Measurements from ENCODE around the gene VPS16. TPM values are rescaled to one million over a fixed set of nuclear protein-coding genes. Genes with fewer than 3 reads are reported as not detected.

The VPS16 gene
- total and polyA plus RNA-seq, 7 experiments from 2014 or later = 25.0 to 62.4 (median 54.0) TPM

DNA sequence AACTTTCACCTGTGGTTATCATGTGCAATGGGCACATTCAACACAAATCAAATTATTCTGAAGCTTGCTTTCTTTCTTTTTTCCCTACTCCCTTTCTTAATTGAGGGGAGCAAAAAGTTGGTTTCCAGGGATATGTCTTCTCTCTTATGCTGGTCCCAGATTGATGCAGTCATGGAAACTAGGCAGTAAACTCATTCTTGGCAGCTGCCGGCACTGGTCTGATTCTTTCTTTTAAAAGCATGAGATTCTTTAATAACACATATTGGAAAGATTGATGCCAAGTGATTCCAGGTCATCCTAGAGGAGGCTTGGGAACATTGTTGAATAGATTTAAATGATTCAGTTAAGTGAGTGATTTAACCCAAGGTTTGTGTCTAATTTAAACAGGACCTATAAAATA is 61.7 kb downstream of the VPS16 start:
- intact Hi-C loops (cut with micrococcal nuclease) = no loop called here
- no peak overlapping the region for H3K27ac Mint-ChIP-seq

DNA sequence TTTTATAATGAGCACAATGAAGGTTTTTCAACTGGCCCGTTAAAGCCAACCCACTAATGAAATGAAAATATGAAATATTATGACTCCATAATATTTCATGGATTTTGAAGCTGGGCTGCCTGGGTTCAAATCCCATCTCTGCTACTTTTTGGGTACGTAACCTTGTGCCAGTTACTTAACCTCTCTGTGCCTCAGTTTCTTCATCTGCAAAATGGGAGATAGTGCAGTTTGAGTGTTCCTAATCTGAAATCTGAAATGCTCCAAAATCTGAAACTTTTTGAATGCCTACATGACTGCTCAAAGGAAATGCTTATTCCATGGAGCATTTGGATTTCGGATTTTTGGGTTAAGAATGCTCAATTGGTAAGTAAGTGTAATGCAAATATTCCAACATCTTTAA is 62.3 kb downstream of the VPS16 start:
- Mint-ChIP-seq H3K27ac (no peak overlapping the region), H3K9me3 (no peaks in the 10 kb centered on the region), H3K4me3 (no peak overlapping the region), H3K36me3 (peaks cover 0 to 7% (median 5%) of the 10 kb centered on the region in 5 donors), H3K4me1 (peaks cover 29 to 71% (median 64%) of the 10 kb centered on the region in 7 donors), H3K27me3 (no peaks in the 10 kb centered on the region)
- no peaks in the 10 kb centered on the region for H3K9me3 ChIP-seq (ENCODE audit: control insufficient read depth in 2 of 3, low read length in 3 of 3)
- H3K27me3 ChIP-seq (ENCODE audit: control insufficient read depth in 2 of 2, insufficient read depth in 2 of 2, low read length in 2 of 2) = no peaks in the 10 kb centered on the region
- H3K4me3 ChIP-seq (ENCODE audit: low read length) = no peak overlapping the region
- peaks cover 0 to 13% of the 10 kb centered on the region in 2 donors for H3K4me1 ChIP-seq (ENCODE audit: control insufficient read depth in 2 of 2, insufficient read depth in 2 of 2, low read length in 2 of 2)
- no peak overlapping the region for H3K27ac ChIP-seq (ENCODE audit: low read depth, low read length)
- no peak for ATAC-seq
- ChIA-PET POLR2A (no interaction called here), CTCF (no interaction called here)
- intact Hi-C loops (cut with micrococcal nuclease) = no loop called here
- H3K36me3 ChIP-seq (ENCODE audit: control insufficient read depth in 2 of 3, insufficient read depth in 3 of 3, low read length in 3 of 3) = no peaks in the 10 kb centered on the region
- DNase-seq = no peak

More for the DNA sequence above, 61.7 kb downstream of the VPS16 start:
- Mint-ChIP-seq H3K9me3 (no peaks in the 10 kb centered on the region), H3K36me3 (peaks cover 0 to 7% (median 5%) of the 10 kb centered on the region in 5 donors), H3K4me1 (peaks cover 31 to 76% (median 64%) of the 10 kb centered on the region in 7 donors), H3K4me3 (peak overlapping the region in 1 of 10 donors; percentile 11), H3K27me3 (no peaks in the 10 kb centered on the region)
- CTCF ChIA-PET = no interaction called here
- H3K36me3 ChIP-seq (ENCODE audit: control insufficient read depth in 2 of 3, insufficient read depth in 3 of 3, low read length in 3 of 3) = no peaks in the 10 kb centered on the region
- DNase-seq (no peak), ATAC-seq (no peak)
- H3K4me1 ChIP-seq (ENCODE audit: control insufficient read depth in 2 of 2, insufficient read depth in 2 of 2, low read length in 2 of 2) = peaks cover 0 to 13% of the 10 kb centered on the region in 2 donors
- H3K27me3 ChIP-seq (ENCODE audit: control insufficient read depth in 2 of 2, insufficient read depth in 2 of 2, low read length in 2 of 2) = no peaks in the 10 kb centered on the region
- no peak overlapping the region for H3K4me3 ChIP-seq (ENCODE audit: low read length)
- POLR2A ChIA-PET = no interaction called here
- H3K9me3 ChIP-seq (ENCODE audit: control insufficient read depth in 2 of 3, low read length in 3 of 3) = no peaks in the 10 kb centered on the region
- no peak overlapping the region for H3K27ac ChIP-seq (ENCODE audit: low read depth, low read length)

- CTCF ChIA-PET = interaction anchor here (0.6 kb wide), 1 partner anchor 422 kb away, joined by 3 read pairs; no protein-coding TSS in a partner anchor
- Histone ChIP-seq H3K27me3 (ENCODE audit: control insufficient read depth in 2 of 2, insufficient read depth in 2 of 2, low read length in 2 of 2) (no peaks in the 10 kb centered on the region), H3K4me3 (ENCODE audit: low read length) (no peak overlapping the region), H3K9me3 (ENCODE audit: control insufficient read depth in 2 of 3, low read length in 3 of 3) (no peaks in the 10 kb centered on the region), H3K36me3 (ENCODE audit: control insufficient read depth in 2 of 3, insufficient read depth in 3 of 3, low read length in 3 of 3) (no peaks in the 10 kb centered on the region), H3K4me1 (ENCODE audit: control insufficient read depth in 2 of 2, insufficient read depth in 2 of 2, low read length in 2 of 2) (peaks cover 0 to 13% of the 10 kb centered on the region in 2 donors), H3K27ac (ENCODE audit: low read depth, low read length) (no peak overlapping the region)
- Mint-ChIP-seq H3K36me3 (peaks cover 0 to 7% (median 5%) of the 10 kb centered on the region in 5 donors), H3K9me3 (no peaks in the 10 kb centered on the region), H3K27me3 (no peaks in the 10 kb centered on the region), H3K4me3 (no peak overlapping the region), H3K4me1 (peaks cover 31 to 74% (median 65%) of the 10 kb centered on the region in 7 donors), H3K27ac (no peak overlapping the region)
- POLR2A ChIA-PET = interaction anchor here (1.2 kb wide), 1 partner anchor 21 kb away, joined by 3 read pairs; no protein-coding TSS in a partner anchor
- no peak for DNase-seq
- intact Hi-C loops (cut with micrococcal nuclease) = no loop called here
- no peak for ATAC-seq
Measured at GRCh38 chr20:2903686-2904085, 63.1 kb downstream of the VPS16 start.

DNA sequence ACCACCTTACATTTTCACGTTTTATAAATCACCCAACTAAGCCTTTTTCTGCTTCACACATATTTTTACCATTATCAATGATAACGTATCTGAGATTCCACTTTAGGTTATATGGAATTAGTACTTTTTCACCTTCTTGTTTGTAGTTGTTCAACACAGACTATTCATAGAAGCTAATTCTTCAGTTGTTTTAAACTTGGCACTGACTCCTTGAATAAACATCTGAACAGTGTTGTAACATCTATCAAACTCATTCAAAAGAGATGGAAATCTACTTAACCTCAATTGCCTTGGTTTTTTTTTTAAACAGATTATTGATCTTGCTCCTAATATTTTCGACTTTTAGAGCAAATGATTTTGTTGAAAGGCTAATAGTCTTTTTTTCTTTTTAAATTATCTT is 67.0 kb downstream of the VPS16 start:
- Mint-ChIP-seq H3K27ac (no peak overlapping the region), H3K9me3 (no peaks in the 10 kb centered on the region), H3K36me3 (peaks cover 0 to 11% (median 8%) of the 10 kb centered on the region in 5 donors), H3K27me3 (no peaks in the 10 kb centered on the region), H3K4me1 (peaks cover 5 to 44% (median 32%) of the 10 kb centered on the region in 7 donors), H3K4me3 (no peak overlapping the region)
- Histone ChIP-seq H3K27me3 (ENCODE audit: control insufficient read depth in 2 of 2, insufficient read depth in 2 of 2, low read length in 2 of 2) (no peaks in the 10 kb centered on the region), H3K4me3 (ENCODE audit: low read length) (no peak overlapping the region), H3K9me3 (ENCODE audit: control insufficient read depth in 2 of 3, low read length in 3 of 3) (no peaks in the 10 kb centered on the region), H3K4me1 (ENCODE audit: control insufficient read depth in 2 of 2, insufficient read depth in 2 of 2, low read length in 2 of 2) (no peaks in the 10 kb centered on the region), H3K36me3 (ENCODE audit: control insufficient read depth in 2 of 3, insufficient read depth in 3 of 3, low read length in 3 of 3) (no peaks in the 10 kb centered on the region), H3K27ac (ENCODE audit: low read depth, low read length) (no peak overlapping the region)
- CTCF ChIA-PET = no interaction called here
- ATAC-seq (no peak), DNase-seq (no peak)
- intact Hi-C loops (cut with micrococcal nuclease) = no loop called here
- POLR2A ChIA-PET = interaction anchor here (1.0 kb wide), 1 partner anchor 10 kb away, joined by 3 read pairs; no protein-coding TSS in a partner anchor

- H3K4me1 Mint-ChIP-seq = peaks cover 3 to 38% (median 15%) of the 10 kb centered on the region in 7 donors
- H3K27me3 Mint-ChIP-seq = no peaks in the 10 kb centered on the region
- H3K36me3 ChIP-seq (ENCODE audit: control insufficient read depth in 2 of 3, insufficient read depth in 3 of 3, low read length in 3 of 3) = no peaks in the 10 kb centered on the region
- no peaks in the 10 kb centered on the region for H3K9me3 ChIP-seq (ENCODE audit: control insufficient read depth in 2 of 3, low read length in 3 of 3)
- no peaks in the 10 kb centered on the region for H3K27me3 ChIP-seq (ENCODE audit: control insufficient read depth in 2 of 2, insufficient read depth in 2 of 2, low read length in 2 of 2)
- POLR2A ChIA-PET = no interaction called here
- no peak for ATAC-seq
- peaks cover 0 to 8% (median 3%) of the 10 kb centered on the region in 5 donors for H3K36me3 Mint-ChIP-seq
- H3K4me3 Mint-ChIP-seq = no peak overlapping the region
- CTCF ChIA-PET = no interaction called here
- no peak overlapping the region for H3K27ac Mint-ChIP-seq
- H3K4me1 ChIP-seq (ENCODE audit: control insufficient read depth in 2 of 2, insufficient read depth in 2 of 2, low read length in 2 of 2) = no peaks in the 10 kb centered on the region
- no peak overlapping the region for H3K4me3 ChIP-seq (ENCODE audit: low read length)
- no peak for DNase-seq
- no peaks in the 10 kb centered on the region for H3K9me3 Mint-ChIP-seq
- no peak overlapping the region for H3K27ac ChIP-seq (ENCODE audit: low read depth, low read length)
- intact Hi-C loops (cut with micrococcal nuclease) = loop anchor here in 1 of 2 donors (10.0 kb wide), 1 partner anchor 65 kb away; no protein-coding TSS in a partner anchor
Measured at GRCh38 chr20:2909953-2910352, 69.4 kb downstream of the VPS16 start.

GRCh38 chr20:2911200-2911599 is 70.7 kb downstream of the VPS16 start:
- Mint-ChIP-seq H3K27ac (no peak overlapping the region), H3K27me3 (no peaks in the 10 kb centered on the region), H3K9me3 (no peaks in the 10 kb centered on the region), H3K36me3 (peaks cover 0 to 13% (median 3%) of the 10 kb centered on the region in 5 donors), H3K4me3 (no peak overlapping the region), H3K4me1 (peaks cover 5 to 34% (median 9%) of the 10 kb centered on the region in 7 donors)
- POLR2A ChIA-PET = no interaction called here
- ATAC-seq (no peak), DNase-seq (no peak)
- no peaks in the 10 kb centered on the region for H3K36me3 ChIP-seq (ENCODE audit: control insufficient read depth in 2 of 3, insufficient read depth in 3 of 3, low read length in 3 of 3)
- CTCF ChIA-PET = no interaction called here
- H3K27me3 ChIP-seq (ENCODE audit: control insufficient read depth in 2 of 2, insufficient read depth in 2 of 2, low read length in 2 of 2) = no peaks in the 10 kb centered on the region
- no peak overlapping the region for H3K27ac ChIP-seq (ENCODE audit: low read depth, low read length)
- no peaks in the 10 kb centered on the region for H3K9me3 ChIP-seq (ENCODE audit: control insufficient read depth in 2 of 3, low read length in 3 of 3)
- H3K4me1 ChIP-seq (ENCODE audit: control insufficient read depth in 2 of 2, insufficient read depth in 2 of 2, low read length in 2 of 2) = no peaks in the 10 kb centered on the region
- H3K4me3 ChIP-seq (ENCODE audit: low read length) = no peak overlapping the region
- intact Hi-C loops (cut with micrococcal nuclease) = loop anchor here in 1 of 2 donors (10.0 kb wide), 1 partner anchor 64 kb away; no protein-coding TSS in a partner anchor

DNA sequence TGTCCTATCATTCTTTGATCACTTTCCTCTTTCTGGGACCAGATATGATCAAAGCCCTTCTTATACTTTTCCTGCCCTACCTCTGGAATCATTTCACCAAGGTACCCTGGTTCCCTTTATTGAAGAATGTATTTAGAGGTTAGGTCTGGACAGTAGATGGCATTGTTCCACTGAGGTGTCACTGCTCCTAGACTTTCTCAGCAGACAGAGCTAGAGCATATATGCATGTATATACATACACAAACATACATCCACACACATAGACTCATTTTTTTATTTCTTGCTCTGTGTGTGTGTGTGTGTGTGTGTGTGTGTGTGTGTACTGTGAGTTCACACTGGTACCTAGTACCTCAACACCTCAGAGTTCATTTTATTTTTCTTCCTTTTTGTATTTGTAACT is 73.6 kb downstream of the VPS16 start:
- H3K27ac Mint-ChIP-seq = no peak overlapping the region
- H3K36me3 ChIP-seq (ENCODE audit: control insufficient read depth in 2 of 3, insufficient read depth in 3 of 3, low read length in 3 of 3) = no peaks in the 10 kb centered on the region
- H3K36me3 Mint-ChIP-seq = peaks cover 3 to 16% (median 7%) of the 10 kb centered on the region in 5 donors
- H3K4me3 Mint-ChIP-seq = no peak overlapping the region
- H3K4me1 ChIP-seq (ENCODE audit: control insufficient read depth in 2 of 2, insufficient read depth in 2 of 2, low read length in 2 of 2) = no peaks in the 10 kb centered on the region
- ATAC-seq (no peak), DNase-seq (no peak)
- POLR2A ChIA-PET = no interaction called here
- peaks cover 12 to 40% (median 16%) of the 10 kb centered on the region in 7 donors for H3K4me1 Mint-ChIP-seq
- H3K27me3 Mint-ChIP-seq = no peaks in the 10 kb centered on the region
- no peaks in the 10 kb centered on the region for H3K9me3 Mint-ChIP-seq
- H3K9me3 ChIP-seq (ENCODE audit: control insufficient read depth in 2 of 3, low read length in 3 of 3) = no peaks in the 10 kb centered on the region
- CTCF ChIA-PET = interaction anchor here (0.6 kb wide), 1 partner anchor 9 kb away, joined by 3 read pairs; no protein-coding TSS in a partner anchor
- no peak overlapping the region for H3K27ac ChIP-seq (ENCODE audit: low read depth, low read length)
- no peaks in the 10 kb centered on the region for H3K27me3 ChIP-seq (ENCODE audit: control insufficient read depth in 2 of 2, insufficient read depth in 2 of 2, low read length in 2 of 2)
- intact Hi-C loops (cut with micrococcal nuclease) = loop anchor here in 1 of 2 donors (10.0 kb wide), 1 partner anchor 61 kb away; no protein-coding TSS in a partner anchor
- H3K4me3 ChIP-seq (ENCODE audit: low read length) = no peak overlapping the region
